Thymus (tissue), 11 donors: ENCODE data around the gene JTB. TPM values are rescaled to one million over a fixed set of nuclear protein-coding genes. Genes with fewer than 3 reads are reported as not detected.

ENCODE experiments used
- DNase-seq, 9 donors: peaks; one replicate each; pipeline ENCODE4 v3.0.0-alpha.2; 2013; ENCODE audit warnings: low spot score in 9 of 9, low read depth in 6 of 9, missing footprints in 1 of 9
- H3K27ac ChIP-seq, 2 donors: one replicate each; pipeline ENCODE4 v1.5.1; 2013; ENCODE audit warnings: control low read depth in 1 of 2, low read depth in 1 of 2, low read length in 1 of 2, mild to moderate bottlenecking in 1 of 2, moderate library complexity in 1 of 2
- H3K27me3 ChIP-seq, 2 donors: one replicate each; pipeline ENCODE4 v1.5.1; 2013; ENCODE audit warnings: low read length in 1 of 2; ENCODE audit not compliant: control insufficient read depth in 2 of 2, insufficient read depth in 1 of 2
- H3K36me3 ChIP-seq, 2 donors: one replicate each; pipeline ENCODE4 v1.5.1; 2013; ENCODE audit warnings: low read length in 1 of 2, mild to moderate bottlenecking in 1 of 2, moderate library complexity in 1 of 2; ENCODE audit not compliant: control insufficient read depth in 2 of 2, insufficient read depth in 2 of 2
- H3K4me1 ChIP-seq, 2 donors: one replicate each; pipeline ENCODE4 v1.5.1; 2013; ENCODE audit warnings: low read length in 2 of 2; ENCODE audit not compliant: control insufficient read depth in 2 of 2, insufficient read depth in 2 of 2
- H3K4me3 ChIP-seq, 2 donors: one replicate each; pipeline ENCODE4 v1.5.1; 2013; ENCODE audit warnings: low read length in 2 of 2, control low read depth in 1 of 2, mild to moderate bottlenecking in 1 of 2
- H3K9me3 ChIP-seq, 2 donors: one replicate each; pipeline ENCODE4 v1.5.1; 2013; ENCODE audit warnings: low read length in 1 of 2, mild to moderate bottlenecking in 1 of 2; ENCODE audit not compliant: control insufficient read depth in 2 of 2, insufficient read depth in 1 of 2
- WGBS: extraction: QIAGEN DNeasy Blood & Tissue Kit; methylation state at CpG from one replicate; pipeline ENCODE4 v1.1.7; 2013; 5-methylcytosine and 5-hydroxymethylcytosine counted together
- polyA plus RNA-seq: library from polyadenylated mRNA; stranded (reverse); fragments of 200-250 nt; gene quantifications from one replicate; pipeline ENCODE4 v1.2.3, GENCODE V29; 2013
- total RNA-seq: library from RNA; stranded (reverse); fragments of 120-200 nt; gene quantifications from one replicate; pipeline ENCODE4 v1.2.4, GENCODE V29; 2013
- donor health status: healthy.

Gene JTB
- total and polyA plus RNA-seq, 2 donors, result 134 to 180 TPM

DNA sequence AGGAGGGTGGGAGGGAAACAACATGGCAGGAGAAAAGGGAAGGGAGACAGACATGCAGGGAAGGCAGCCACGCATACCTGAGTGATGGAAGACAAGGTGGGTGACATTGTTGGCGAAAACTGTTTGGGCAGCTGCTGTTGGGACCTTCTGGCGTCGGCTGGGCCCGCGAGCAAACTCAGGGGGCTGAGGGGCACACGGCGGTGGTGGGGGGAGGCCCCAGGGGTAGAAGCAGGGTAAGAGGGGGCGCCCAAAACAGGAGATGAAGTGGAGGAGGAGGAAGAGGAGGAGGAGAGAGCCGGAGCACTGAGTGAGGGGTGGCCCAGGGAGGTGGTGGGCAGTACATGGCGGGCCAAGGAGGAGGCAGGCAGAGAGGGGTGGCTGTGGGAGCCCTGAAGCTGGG lies 26.3 kb downstream of the JTB start:
- H3K27ac ChIP-seq, result no peak overlapping the region
- no peaks in the 10 kb centered on the region for H3K27me3 ChIP-seq
- 97% methylated on average over 11 of the region's 11 CpGs for WGBS
- no peak for DNase-seq
- no peaks in the 10 kb centered on the region for H3K9me3 ChIP-seq
- H3K4me1 ChIP-seq, result peaks cover under 1 to 18% of the 10 kb centered on the region in 2 donors
- peaks cover 65 to 76% of the 10 kb centered on the region in 2 donors for H3K36me3 ChIP-seq
- no peak overlapping the region for H3K4me3 ChIP-seq

DNA sequence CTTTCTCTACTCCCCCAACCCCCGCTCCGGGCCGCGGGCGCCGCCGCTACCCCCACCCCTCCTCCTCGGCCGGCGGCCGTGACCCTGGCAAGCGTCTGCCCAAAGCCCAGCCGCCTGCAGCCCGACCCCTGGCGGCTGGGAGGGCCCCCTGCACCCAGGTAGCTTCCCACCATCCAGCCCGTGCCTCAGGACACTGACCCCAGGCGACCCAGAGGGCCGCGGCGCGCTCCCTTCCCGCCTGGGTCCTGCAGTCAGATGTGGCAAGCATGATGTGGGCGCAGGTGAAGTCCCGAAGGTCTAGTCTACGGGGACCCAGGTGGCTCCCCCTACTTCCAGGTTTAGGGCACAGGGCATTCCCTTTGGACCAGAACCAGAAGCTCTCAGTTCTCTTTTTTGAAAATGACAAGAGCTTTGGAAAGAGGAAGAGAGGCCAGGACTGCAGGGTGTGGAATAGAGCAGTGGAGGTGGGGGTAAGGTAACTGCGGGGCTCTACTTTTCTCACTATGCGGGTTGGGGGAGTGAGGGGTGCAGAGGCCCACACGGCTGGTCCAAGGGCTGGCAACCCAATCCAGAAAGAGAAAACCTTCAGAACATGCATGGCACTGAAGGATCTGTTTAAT lies 30.7 kb downstream of the JTB start, which contains the start of gene DENND4B:
Gene DENND4B (minus strand): TSS at position 97 of the 620 bp plus-strand sequence. CDS start 2,344 bp downstream, outside the sequence.
- WGBS, result 10% methylated on average over 28 of the region's 28 CpGs
- H3K4me3 ChIP-seq, result peak within 1 kb of the TSS; percentile 83 to 92
- no peaks in the 10 kb centered on the region for H3K27me3 ChIP-seq
- peaks cover 56 to 67% of the 10 kb centered on the region in 2 donors for H3K36me3 ChIP-seq
- H3K4me1 ChIP-seq, result peaks cover 11 to 26% of the 10 kb centered on the region in 2 donors
- H3K27ac ChIP-seq, result peak within 1 kb of the TSS; percentile 87 to 89
- DNase-seq, result peak in 3 of 9 donors; percentile 72 to 80 (median 73)
- no peaks in the 10 kb centered on the region for H3K9me3 ChIP-seq

DNA sequence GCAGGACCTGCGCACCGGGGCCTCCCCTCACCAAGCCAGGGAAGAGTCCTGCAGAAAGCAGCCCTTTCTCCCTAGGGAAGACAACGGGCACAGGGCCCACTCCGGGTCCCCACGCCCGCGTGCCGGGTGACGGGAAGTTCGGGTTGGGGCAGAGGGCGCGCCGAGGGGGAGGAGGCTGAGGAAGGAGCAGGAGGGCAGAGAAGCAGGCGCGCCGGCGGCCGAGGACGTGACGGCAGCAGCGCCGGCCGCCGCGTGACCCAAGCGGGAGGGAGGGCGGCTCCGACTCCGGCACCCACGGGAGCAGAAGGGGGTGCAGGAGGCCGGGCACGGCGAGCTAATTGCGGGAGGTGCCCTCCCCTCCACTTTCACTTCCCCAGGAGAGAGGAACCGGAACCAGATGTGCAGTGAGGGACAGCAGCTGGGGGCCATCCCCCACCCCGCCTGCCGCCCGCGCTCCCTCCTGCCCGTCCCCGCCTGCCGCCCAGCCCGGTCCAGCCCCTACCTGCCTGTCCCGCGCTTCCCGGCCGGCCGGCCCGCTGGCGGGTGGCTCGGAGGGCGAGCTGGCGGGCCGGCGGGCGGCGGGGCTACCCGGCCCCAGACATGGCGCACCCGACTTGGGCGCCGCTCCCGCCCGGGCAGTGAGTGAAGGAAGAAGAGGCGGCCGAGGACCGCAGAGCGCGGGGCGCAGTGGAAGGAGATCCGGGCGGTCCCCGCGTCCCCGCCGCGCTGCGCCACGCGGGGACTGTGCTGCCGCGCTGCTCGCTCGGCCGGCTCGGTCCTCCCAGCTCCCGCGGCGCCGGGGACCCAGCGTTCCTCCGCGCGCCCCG lies 31.5 kb downstream of the JTB start:
- Histone ChIP-seq H3K27me3 (no peaks in the 10 kb centered on the region), H3K4me1 (peaks cover 11 to 26% of the 10 kb centered on the region in 2 donors), H3K27ac (peak overlapping the region; percentile 87 to 89), H3K4me3 (peak overlapping the region; percentile 83 to 92), H3K36me3 (peaks cover 52 to 67% of the 10 kb centered on the region in 2 donors), H3K9me3 (no peaks in the 10 kb centered on the region)
- DNase-seq, result peak in 3 of 9 donors; percentile 60 to 71 (median 60)
- WGBS, result under 1% methylated on average over 95 of the region's 95 CpGs

DNA sequence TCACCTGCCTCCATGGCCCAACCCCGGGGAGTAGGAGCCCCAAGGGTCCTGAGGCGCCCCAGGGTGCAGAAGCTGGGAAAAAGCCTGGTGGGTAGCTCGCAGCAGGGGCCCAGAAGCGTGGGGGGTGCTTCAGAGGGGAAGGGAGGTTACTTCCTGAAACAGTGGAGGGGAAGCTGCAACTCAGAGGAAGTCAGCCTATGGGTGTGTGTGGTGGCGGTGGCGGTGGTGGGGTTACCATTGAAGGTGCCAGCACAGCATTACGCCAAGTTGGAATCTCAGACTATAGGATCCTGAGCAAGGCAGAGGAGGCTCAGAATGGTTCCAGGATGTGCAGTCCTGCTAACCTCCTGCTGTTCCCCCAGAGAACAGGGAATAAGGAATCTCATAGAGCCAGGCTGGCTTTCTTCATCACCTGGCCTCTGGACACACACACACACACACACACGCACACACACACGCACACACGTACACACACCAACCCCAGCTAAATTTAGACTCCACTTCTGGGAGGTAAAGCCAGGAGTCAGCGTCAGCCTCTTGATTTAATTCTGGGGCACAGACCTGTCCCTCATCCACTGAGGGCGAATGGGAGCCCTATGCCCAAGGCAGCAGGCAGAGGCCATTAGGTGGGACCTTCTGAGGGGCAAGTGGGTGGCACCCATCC lies 32.2 kb downstream of the JTB start:
- DNase-seq, result peak in 3 of 9 donors; percentile 70 to 87 (median 76)
- WGBS, result 2% methylated on average over 12 of the region's 12 CpGs
- no peaks in the 10 kb centered on the region for H3K27me3 ChIP-seq
- H3K9me3 ChIP-seq, result no peaks in the 10 kb centered on the region
- H3K27ac ChIP-seq, result peak overlapping the region; percentile 87 to 89
- peaks cover 57 to 67% of the 10 kb centered on the region in 2 donors for H3K36me3 ChIP-seq
- H3K4me3 ChIP-seq, result peak overlapping the region; percentile 83 to 92
- peaks cover 11 to 26% of the 10 kb centered on the region in 2 donors for H3K4me1 ChIP-seq

DNA sequence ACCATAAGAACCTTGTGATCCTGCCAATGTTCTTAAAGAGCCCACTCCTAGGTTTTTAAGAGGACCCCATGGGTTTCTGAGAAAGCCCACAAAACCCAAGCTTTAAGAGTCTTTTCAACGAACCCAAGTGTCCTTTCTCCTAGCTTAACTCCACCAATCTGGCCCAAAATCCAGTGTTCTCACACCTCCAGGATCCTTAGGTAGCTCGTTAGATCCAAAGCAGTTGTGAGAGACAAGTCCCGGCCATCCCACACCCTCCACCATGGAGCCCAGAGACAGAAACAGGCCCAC lies 32.7 kb downstream of the JTB start:
- no peak for DNase-seq
- peak overlapping the region; percentile 83 to 92 for H3K4me3 ChIP-seq
- WGBS, result 20% methylated on average over 3 of the region's 3 CpGs
- H3K27me3 ChIP-seq, result no peaks in the 10 kb centered on the region
- peak overlapping the region; percentile 87 to 89 for H3K27ac ChIP-seq
- peaks cover 58 to 67% of the 10 kb centered on the region in 2 donors for H3K36me3 ChIP-seq
- H3K9me3 ChIP-seq, result no peaks in the 10 kb centered on the region
- peaks cover 11 to 26% of the 10 kb centered on the region in 2 donors for H3K4me1 ChIP-seq

DNA sequence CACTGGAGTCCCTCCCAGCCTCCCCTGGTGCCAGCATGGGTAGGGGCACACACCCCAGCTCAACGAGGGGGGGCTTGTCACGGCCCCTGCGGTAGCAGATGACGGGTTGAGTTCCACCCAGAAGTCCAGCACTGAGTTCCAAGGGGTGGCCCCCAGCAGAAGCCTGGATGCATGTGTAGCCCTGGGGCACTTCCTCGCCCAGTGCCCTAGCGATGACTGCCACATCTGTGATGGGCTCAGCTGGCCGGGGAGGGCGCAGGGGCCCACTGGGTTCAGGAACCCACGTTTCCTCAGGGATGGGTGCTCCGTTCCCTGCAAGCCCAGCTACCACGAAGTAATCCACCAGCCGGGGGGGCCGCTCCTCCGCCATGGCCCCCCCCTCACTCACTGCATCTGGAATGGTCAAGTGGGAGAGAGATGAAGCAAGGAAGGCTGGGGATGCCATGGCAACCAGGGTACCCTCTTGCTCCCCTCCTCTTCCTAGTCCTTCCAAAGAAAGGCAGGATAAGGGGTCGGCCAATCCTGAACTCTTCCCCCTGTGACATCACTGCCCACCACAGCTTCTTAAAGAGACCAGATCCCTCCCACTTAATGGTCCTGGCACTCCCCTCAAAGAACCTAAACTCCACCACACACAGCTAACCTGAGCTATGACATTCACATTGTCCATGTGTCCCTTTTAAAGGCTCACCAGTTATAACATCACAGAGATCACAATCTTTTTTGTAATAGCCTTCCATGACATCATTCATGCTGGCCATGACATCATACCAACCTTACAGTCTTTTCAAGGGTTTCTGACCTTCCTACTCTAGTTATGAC lies 33.3 kb downstream of the JTB start:
- peaks cover 59 to 69% of the 10 kb centered on the region in 2 donors for H3K36me3 ChIP-seq
- peak overlapping the region; percentile 32 to 89 for H3K27ac ChIP-seq
- 93% methylated on average over 15 of the region's 15 CpGs for WGBS
- H3K4me1 ChIP-seq, result peaks cover 11 to 26% of the 10 kb centered on the region in 2 donors
- H3K27me3 ChIP-seq, result no peaks in the 10 kb centered on the region
- peak overlapping the region; percentile 83 to 92 for H3K4me3 ChIP-seq
- no peaks in the 10 kb centered on the region for H3K9me3 ChIP-seq
- DNase-seq, result no peak

DNA sequence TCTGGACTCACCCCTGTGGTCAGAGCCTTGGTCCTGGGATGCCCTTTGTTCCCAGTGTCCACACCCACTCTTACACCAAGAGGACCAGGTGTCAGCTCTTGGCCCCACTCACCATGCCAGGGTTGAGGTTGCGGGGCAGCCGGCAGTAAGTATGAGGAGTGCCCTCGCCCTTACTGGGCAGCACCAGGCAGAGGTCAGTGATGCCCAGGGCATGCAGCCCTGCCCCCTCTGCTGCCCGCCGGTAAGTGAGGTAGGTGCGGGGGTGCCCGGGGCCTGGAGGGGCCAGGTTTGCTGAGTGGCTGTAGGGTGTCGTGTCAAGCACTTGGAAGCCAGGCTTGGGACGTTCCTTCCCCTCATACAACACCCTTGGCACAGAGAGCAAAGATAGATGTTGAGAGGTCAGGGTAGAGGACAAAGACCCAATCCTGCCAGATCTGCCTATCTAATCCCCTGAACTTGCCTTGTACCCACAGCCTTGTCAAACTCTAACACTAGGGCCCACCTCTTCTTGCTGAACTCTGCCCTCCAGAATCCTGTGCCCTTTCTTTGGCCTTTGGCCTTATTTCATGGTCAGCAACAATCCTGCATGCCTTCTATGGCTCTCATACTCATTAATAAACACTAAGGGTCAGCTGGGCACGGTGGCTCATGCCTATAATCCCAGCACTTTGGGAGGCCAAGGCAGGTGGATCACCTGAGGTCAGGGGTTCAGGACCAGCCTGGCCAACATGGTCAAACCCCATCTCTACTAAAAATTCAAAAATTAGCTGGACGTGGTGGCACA lies 34.5 kb downstream of the JTB start:
- 95% methylated on average over 11 of the region's 11 CpGs for WGBS
- Histone ChIP-seq H3K4me1 (peaks cover 11 to 26% of the 10 kb centered on the region in 2 donors), H3K36me3 (peaks cover 50 to 62% of the 10 kb centered on the region in 2 donors)

More for the DNA sequence above, 34.5 kb downstream of the JTB start:
- no peak overlapping the region for H3K4me3 ChIP-seq
- no peak overlapping the region for H3K27ac ChIP-seq
- H3K9me3 ChIP-seq, result no peaks in the 10 kb centered on the region
- H3K27me3 ChIP-seq, result no peaks in the 10 kb centered on the region
- no peak for DNase-seq
